ENCODE results near the gene LY6G5B.
"Not testable (repeated sequence)": the region's sequence is repeated elsewhere in the genome, so short reads cannot be mapped to it uniquely, and the experiment has no call there.

Gene LY6G5B

DNA sequence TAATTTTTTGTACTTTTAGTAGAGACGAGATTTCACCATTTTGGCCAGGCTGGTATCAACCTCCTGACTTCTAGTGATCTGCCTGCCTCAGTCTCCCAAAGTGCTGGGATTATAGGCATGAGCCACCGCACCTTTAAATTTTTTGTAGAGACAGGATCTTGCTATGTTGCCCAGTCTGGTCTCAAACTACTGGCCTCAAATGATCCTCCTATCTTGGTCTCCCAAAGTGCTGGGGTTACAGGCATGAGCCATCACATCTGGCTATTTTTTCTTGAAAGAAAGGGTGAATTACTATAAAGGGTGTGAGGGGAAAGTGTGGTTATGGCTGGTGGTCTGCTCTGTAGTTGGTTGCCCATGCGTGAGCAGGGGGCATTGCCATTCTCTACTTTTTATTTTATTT is 38.4 kb downstream of the LY6G5B start:
- peaks cover 14% of the 10 kb centered on the region for H3K4me1 Mint-ChIP-seq
- ATAC-seq (no peak), DNase-seq (no peak)
- no peak overlapping the region for H3K4me3 Mint-ChIP-seq
- H3K27me3 Mint-ChIP-seq, result peaks cover 7% of the 10 kb centered on the region
- H3K27ac Mint-ChIP-seq, result no peak overlapping the region
- H3K9me3 Mint-ChIP-seq, result no peaks in the 10 kb centered on the region

DNA sequence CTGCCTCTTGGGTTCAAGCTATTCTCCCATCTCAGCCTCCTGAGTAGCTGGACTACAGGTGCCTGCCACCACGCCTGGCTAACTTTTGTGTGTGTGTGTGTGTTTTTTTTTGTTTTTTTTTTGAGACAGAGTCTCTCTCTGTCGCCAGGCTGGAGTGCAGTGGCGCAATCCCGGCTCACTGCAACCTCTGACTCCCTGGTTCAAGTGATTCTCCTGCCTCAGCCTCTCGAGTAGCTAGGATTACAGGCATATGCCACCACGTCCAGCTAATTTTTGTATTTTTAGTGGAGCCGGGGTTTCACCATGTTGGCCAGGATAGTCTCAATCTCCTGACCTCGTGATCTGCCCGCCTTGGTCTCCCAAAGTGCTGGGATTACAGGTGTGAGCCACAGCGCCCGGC is 39.4 kb downstream of the LY6G5B start:
- peaks cover 12% of the 10 kb centered on the region for H3K4me1 Mint-ChIP-seq
- not testable (repeated sequence) for ATAC-seq, H3K27me3 Mint-ChIP-seq, H3K9me3 Mint-ChIP-seq, H3K4me3 Mint-ChIP-seq, H3K27ac Mint-ChIP-seq, DNase-seq

DNA sequence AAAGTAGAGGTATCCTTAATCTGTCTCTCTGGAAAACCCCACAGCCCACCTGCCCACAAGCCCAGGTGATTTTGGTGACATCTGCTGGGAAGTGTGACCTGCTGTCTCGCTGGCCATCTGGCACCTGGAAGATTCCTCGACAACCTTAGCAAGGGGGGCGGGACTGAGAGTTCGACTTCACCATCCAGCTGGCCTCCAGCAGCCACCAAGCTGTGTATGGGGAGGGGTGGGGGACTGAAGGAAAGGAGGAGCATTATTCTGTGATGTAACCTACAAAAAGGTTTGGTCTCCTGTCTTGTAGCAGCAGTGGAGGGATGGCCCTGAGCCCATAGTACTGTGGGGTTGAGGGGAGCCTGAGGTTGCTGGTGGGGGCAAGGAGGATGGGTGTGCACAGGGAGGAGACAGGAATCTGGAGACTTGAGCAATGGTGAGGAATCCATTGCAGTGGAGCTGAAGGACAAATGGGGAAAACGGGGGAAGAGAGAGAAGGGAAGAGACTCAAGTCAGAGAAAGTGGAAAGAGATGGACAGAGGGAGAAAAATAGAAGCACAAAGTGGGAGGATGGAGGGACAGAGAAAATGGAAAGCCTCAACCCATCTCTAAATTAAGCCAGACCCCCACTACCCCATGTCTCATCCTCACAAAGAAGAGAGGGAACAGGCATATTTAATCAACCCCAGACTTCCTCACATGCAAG is 40.9 kb downstream of the LY6G5B start:
- peak overlapping the region; percentile 43 to 73 for H3K27ac Mint-ChIP-seq
- no peak overlapping the region for H3K4me3 Mint-ChIP-seq
- H3K27me3 Mint-ChIP-seq, result peaks cover 7% of the 10 kb centered on the region
- ATAC-seq (no peak), DNase-seq (no peak)
- H3K9me3 Mint-ChIP-seq, result no peaks in the 10 kb centered on the region
- peaks cover 14% of the 10 kb centered on the region for H3K4me1 Mint-ChIP-seq

DNA sequence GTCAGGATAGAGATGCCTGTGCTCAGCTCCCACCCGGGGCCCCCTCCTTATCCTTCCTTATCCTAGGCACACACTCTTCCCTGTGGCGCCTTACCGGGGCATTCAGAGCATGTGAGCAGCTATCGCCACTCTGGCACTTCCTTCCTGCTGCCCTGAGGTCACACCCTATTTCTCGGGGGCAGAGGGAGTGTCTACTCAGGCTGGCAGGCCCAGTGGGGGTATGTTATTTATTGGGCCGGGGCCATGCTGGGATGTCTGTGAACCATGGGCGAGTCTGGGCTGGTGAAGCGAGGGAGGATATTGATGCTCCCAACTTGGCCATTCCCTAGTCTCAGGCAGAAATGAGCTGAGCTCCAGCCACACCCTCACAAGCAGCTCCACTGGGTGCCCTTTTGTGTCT is 41.5 kb downstream of the LY6G5B start:
- H3K4me1 Mint-ChIP-seq, result peaks cover 14% of the 10 kb centered on the region
- no peak overlapping the region for H3K4me3 Mint-ChIP-seq
- peaks cover 7% of the 10 kb centered on the region for H3K27me3 Mint-ChIP-seq
- no peaks in the 10 kb centered on the region for H3K9me3 Mint-ChIP-seq
- ATAC-seq (no peak), DNase-seq (no peak)
- H3K27ac Mint-ChIP-seq, result peak overlapping the region in 1 of 2 donors; percentile 43

DNA sequence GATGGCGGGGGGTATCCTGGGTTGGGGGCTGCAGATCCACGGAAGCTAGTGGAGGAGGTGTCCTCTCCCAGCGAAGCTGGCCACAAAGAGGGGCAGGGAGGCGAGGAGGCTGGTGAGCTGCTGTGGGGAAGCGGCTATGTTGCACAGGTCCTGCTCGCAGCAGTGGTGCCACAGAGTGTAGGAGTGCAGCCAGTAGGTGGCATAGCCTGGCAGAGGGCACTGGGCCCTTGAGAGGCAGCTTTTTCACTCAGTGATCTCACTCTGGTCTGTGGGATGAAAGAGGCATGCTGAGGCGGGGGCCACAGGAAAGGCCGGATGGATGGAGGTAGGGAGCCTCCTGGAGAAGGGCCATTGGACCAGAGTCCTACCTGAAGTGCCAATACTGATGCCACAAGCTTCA is 42.5 kb downstream of the LY6G5B start:
- DNase-seq (no peak), ATAC-seq (peak; percentile 64)
- H3K4me1 Mint-ChIP-seq, result peaks cover 14% of the 10 kb centered on the region
- H3K27ac Mint-ChIP-seq, result no peak overlapping the region
- peaks cover 7% of the 10 kb centered on the region for H3K27me3 Mint-ChIP-seq
- no peak overlapping the region for H3K4me3 Mint-ChIP-seq
- H3K9me3 Mint-ChIP-seq, result no peaks in the 10 kb centered on the region

DNA sequence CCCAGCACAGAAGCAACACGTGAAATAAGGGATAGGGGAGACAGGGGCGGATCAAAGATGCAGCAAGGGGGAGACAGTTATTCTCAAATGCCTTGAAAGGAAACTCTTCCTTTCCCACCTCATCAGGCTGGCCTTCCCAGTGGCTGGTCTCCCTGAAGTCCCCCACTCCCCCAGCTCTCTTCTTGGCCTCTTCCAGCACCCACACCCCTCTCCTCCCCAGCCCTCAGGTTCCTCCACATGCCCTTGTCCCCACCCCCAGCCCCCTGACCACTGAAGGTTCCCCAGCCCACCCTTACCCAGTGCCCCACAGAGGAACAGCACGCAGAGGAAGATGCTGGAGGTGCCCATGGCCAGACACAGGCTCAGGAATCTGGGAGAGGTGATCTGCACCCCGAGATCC is 43.7 kb downstream of the LY6G5B start:
- ATAC-seq (no peak), DNase-seq (no peak)
- no peak overlapping the region for H3K27ac Mint-ChIP-seq
- peaks cover 14% of the 10 kb centered on the region for H3K4me1 Mint-ChIP-seq
- no peak overlapping the region for H3K4me3 Mint-ChIP-seq
- H3K9me3 Mint-ChIP-seq, result no peaks in the 10 kb centered on the region
- H3K27me3 Mint-ChIP-seq, result peaks cover 7% of the 10 kb centered on the region

DNA sequence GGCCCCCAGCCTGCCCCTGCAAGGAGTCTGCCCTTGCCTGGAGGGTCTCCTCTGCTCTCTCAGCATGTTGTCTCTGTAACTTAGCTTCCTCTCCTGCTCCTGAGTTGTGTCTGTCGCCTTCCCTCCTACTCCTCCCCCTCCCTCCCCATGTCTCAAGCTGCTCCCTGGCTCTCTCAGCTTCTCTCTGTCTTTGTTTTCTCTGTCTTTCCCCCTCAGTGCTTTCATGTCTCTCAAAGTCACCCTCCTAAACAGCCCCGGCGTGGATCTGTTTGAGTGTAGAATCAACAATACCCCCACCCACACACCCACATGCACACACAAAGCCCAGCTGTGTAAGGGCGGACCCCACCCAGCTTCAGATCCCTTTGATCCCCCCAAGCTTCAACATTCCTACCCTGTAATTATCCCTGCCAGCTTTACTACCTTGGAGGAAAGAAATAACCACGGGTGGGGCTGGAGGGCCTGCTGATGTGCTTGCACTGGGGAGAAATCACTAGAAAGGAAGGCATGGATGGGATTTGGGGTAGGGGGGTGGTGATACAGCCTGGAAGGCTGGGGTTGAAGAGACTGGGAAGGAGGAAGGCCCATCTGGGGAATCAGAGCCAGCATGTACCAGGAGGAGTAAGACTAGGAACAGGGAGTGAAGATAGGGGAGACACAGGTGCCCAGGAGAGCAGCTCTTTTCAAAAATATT is 44.4 kb downstream of the LY6G5B start:
- Mint-ChIP-seq H3K4me1 (peaks cover 14% of the 10 kb centered on the region), H3K4me3 (no peak overlapping the region), H3K9me3 (no peaks in the 10 kb centered on the region), H3K27me3 (peaks cover 7% of the 10 kb centered on the region), H3K27ac (peak overlapping the region in 1 of 2 donors; percentile 84)
- ATAC-seq (no peak), DNase-seq (no peak)

DNA sequence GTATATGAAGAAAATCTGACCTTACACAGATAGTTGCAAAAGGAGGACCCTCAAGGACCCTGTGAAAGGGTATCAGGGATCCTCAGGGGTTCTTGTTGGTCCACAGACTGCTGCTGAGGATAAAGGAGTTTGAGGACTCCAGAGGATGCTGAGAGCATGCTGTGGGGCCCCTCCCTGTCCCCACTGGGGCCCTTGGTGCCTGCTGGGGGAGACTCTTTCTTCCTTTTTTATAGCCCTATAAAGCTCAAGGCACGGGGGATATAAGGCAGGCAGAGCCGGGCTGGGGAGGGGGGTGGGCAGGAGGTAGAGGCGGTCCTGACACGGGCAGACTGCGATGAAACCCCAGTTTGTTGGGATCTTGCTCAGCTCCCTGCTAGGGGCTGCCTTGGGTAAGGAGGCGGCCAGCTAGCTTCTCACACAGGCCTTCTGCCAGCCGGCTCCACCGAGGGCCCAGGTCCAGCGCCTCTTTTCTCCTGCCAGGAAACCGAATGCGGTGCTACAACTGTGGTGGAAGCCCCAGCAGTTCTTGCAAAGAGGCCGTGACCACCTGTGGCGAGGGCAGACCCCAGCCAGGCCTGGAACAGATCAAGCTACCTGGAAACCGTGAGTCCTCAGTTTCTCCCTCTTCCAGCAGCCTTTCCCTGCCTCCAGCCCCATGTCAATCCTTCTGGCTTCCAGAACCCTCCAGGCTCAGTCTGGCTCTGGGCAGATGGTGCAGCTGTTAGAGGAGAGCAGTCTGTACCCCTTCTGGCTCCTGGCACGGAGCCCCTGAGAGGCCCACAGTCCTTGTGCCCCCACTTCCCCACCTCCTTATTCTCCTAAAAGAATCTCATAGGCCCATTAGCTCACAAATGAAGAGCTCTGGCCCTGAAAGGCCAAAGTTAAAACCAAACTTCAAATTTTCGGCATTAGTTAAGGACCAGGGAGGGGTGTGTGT is 45.5 kb downstream of the LY6G5B start, which contains the start of gene LY6G6D:
TSS of gene LY6G6D (plus strand) at position 327 of the 937 bp plus-strand sequence. CDS start at position 335, 8 bp downstream.
- no peak for ATAC-seq
- H3K9me3 Mint-ChIP-seq, result no peaks in the 10 kb centered on the region

DNA sequence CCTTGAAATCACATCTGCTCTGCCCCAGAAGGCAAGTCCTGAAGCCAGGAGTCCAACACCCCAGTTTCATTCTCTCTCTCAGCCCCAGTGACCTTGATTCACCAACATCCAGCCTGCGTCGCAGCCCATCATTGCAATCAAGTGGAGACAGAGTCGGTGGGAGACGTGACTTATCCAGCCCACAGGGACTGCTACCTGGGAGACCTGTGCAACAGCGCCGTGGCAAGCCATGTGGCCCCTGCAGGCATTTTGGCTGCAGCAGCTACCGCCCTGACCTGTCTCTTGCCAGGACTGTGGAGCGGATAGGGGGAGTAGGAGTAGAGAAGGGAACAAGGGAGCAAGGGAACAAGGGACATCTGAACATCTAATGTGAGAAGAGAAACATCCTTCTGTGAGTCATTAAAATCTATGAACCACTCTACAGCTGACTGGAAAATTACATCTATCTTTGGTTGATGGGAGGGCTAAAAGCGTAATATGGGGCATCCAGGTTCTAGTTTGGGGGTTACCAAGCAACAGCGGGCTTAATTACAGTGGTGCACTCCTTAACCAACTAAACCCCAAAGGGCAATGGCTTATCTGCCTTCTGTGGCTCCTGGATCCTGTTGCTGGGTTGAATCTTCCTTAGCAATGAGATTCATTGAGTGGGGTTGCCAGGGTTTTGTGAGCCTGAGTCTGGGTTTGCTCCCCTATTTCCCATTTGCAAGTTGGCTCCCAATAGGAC is 47.9 kb downstream of the LY6G5B start:
- Mint-ChIP-seq H3K27me3 (peaks cover under 1% of the 10 kb centered on the region), H3K27ac (no peak overlapping the region), H3K4me3 (no peak overlapping the region), H3K4me1 (peaks cover 8% of the 10 kb centered on the region), H3K9me3 (no peaks in the 10 kb centered on the region)
- no peak for ATAC-seq
- DNase-seq, result no peak

More for the DNA sequence above, 45.5 kb downstream of the LY6G5B start, which contains the start of gene LY6G6D:
- Mint-ChIP-seq H3K27ac (peak within 1 kb of the TSS in 1 of 2 donors; percentile 84), H3K4me3 (no peak within 1 kb of the TSS), H3K4me1 (peaks cover 14% of the 10 kb centered on the region), H3K27me3 (peaks cover 7% of the 10 kb centered on the region)
- no peak for DNase-seq

DNA sequence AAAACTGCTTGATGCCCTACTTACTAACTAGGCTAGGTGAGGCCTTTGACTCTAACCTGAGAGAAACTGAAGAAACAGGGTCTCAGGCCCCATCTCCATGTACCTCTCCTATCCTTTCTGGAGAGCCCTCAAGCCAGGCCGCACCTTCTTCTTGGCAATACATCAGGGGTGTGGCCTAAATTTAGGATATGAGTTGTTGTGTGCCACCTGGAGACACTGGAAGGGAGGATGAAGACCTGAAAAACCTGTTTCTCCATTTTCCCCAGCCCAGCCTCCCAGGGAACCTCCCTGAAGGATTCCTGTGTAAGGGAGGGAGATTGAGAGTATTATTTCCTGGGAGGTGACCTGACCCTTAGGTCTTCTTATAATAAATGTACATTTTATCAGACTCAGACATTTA is 48.5 kb downstream of the LY6G5B start:
- Mint-ChIP-seq H3K9me3 (no peaks in the 10 kb centered on the region), H3K27ac (no peak overlapping the region), H3K27me3 (no peaks in the 10 kb centered on the region), H3K4me3 (no peak overlapping the region), H3K4me1 (peaks cover 11% of the 10 kb centered on the region)
- DNase-seq, result no peak
- no peak for ATAC-seq

DNA sequence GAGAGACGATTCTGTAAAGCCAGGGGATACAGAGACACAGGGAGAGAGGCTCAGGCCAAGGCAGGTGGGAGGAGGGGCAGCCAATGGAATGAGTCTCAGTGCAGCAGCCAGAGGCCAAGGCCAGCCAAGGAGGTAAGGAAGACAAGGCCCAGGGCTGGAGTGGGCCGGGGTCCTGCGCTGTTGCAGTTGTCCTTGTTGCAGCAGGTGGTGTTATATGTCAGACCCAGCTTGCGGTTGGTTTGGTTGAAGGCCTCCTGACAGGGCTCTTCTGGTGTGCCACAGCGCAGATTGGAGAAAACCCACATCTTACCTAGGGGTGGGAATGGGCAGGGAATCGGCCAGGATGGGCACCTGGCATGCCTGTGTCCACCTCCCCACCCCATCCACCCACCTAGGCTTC is 49.2 kb downstream of the LY6G5B start:
- Mint-ChIP-seq H3K27ac (no peak overlapping the region), H3K4me1 (peaks cover 15% of the 10 kb centered on the region), H3K27me3 (no peaks in the 10 kb centered on the region)

DNA sequence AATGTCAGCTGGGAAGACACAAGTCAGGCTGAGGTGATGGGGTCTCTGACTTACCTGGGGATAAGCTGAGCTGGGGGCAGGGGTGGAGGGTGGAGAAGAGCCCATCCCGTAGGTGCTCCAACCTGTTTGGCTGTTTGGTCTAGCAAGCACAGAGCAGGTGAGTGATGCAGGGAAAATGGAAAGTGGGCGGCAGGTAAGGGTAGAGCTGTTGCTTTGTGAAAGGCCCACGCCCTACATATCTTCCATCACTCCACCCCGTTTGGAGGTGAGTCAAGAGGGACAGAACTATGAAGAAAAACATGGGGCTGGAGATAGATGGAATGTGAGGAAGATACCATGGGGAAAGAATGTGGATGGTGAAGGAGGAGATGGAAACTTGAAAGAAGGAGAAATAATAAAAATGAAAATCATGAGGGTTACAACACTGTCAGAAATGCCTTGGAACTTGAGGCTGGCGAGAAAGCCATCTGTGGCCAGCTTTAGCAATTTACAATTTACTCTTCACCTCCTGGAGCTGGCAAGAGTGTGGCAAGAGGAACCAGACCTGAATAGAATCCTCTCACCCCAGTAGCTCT is 50.5 kb downstream of the LY6G5B start:
- DNase-seq (no peak), ATAC-seq (no peak)
- Mint-ChIP-seq H3K9me3 (no peaks in the 10 kb centered on the region), H3K4me3 (no peak overlapping the region), H3K4me1 (peaks cover 11% of the 10 kb centered on the region), H3K27ac (no peak overlapping the region), H3K27me3 (no peaks in the 10 kb centered on the region)

More for the DNA sequence above, 49.2 kb downstream of the LY6G5B start:
- ATAC-seq (no peak), DNase-seq (no peak)
- Mint-ChIP-seq H3K4me3 (no peak overlapping the region), H3K9me3 (no peaks in the 10 kb centered on the region)

DNA sequence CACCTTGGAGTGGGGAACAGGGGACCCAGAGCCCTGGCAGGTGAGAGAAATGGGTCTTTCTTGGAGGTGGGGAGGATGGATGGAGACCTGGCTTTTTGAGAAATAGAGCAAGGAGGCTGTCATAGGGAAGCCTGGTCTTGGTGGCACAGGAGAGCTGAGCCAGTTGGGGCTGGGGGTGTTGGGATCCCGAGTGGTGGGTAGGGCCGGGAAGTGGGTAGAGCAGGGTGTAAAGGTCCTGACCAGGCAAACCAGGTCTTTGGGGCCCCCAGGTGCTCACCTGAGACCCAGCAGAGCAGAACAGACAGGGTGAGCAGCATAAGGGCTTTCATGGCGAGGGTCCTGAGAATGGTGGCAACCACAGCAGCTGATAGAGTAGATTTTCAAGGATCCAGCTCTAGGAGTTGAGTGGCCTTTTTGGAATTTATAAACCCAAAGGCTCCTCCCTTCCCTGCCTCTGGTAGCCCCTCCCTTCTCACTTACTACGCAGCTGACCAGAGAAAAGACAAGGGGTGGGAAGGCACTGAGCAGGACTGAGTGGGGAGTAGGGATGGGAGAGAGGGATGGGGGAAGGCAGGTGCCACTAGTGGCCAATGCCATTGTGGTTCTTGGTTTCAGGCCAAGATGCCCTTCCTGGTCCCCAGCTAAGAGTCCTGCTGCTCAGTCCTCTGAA is 51.7 kb downstream of the LY6G5B start, which contains the start of gene LY6G6C:
TSS of gene LY6G6C (minus strand) at position 396 of the 670 bp plus-strand sequence. CDS start at position 329, 67 bp downstream.
- H3K9me3 Mint-ChIP-seq, result no peaks in the 10 kb centered on the region
- H3K4me1 Mint-ChIP-seq, result peaks cover 21% of the 10 kb centered on the region
- no peak for DNase-seq
- H3K4me3 Mint-ChIP-seq, result no peak within 1 kb of the TSS
- H3K27me3 Mint-ChIP-seq, result no peaks in the 10 kb centered on the region
- ATAC-seq, result no peak
- H3K27ac Mint-ChIP-seq, result peak within 1 kb of the TSS in 1 of 2 donors; percentile 43

DNA sequence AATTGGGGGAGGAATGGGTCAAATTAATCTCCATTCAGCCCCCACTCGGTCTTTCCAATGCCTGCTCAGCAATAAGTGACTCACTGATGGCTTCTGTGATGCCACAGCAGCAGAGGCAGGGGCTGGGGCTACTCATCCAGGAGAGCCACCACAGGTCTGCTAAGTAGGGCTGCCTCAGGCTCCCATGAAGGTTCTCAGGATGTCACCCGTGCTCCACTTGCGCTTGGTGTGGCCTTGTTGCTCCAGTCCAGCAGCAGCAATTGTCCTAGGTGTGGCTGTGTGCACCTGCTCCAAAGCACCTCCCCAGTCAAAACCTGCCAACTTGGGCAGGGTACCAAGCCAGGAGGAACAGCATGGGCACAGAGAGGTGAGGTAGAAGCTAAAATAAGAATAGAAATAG is 52.4 kb downstream of the LY6G5B start:
- no peak for ATAC-seq
- Mint-ChIP-seq H3K4me1 (peaks cover 28% of the 10 kb centered on the region), H3K27ac (peak overlapping the region in 1 of 2 donors; percentile 43), H3K4me3 (no peak overlapping the region), H3K27me3 (no peaks in the 10 kb centered on the region), H3K9me3 (no peaks in the 10 kb centered on the region)
- no peak for DNase-seq

Measured in stimulated activated naive CD8-positive, alpha-beta T cell treated with anti-CD3 and anti-CD28 coated beads, Interleukin-15, amount 100 ng/mL, for 72 hours (primary cell).